ENCODE data around the gene TMEM187.

DNA sequence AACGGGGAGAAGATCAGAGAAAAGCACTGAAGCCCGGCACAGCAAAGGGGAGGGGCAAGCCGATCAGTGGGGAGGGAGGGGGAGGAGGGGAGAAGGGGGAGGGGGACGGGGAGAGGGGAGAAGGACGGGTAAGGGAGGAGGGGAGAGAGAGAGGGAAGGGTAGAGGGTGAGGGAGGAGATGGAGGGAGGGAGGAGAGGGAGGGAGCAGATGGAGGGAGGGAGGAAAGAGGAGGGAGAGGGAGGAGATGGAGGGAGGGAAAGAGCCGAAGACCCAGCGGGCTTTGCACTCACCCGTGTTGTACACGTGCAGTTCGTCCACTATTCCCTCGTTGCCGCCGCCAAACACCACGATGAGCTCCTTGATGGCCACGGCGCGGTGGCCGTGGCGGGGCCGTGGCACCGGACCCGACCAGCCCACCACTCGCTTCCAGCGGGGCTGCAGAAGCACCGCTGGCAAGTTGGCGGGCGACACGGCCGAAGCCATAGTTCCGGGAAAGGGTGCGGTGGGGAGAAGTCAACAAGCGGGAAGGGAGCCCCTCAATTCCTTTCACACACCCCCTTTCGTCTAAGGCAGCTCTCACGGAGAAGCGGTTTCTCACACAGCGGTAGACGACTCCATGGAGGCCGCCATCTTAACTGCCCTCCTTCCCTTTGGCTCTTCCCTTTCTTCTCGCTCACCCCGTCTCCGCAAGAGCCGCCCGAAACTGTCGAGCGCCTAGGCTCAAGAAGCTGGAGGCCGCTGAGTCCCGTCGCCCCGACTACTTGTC lies 2.0 kb upstream of the TMEM187 start:
- TF ChIP-seq, protein P1, sequence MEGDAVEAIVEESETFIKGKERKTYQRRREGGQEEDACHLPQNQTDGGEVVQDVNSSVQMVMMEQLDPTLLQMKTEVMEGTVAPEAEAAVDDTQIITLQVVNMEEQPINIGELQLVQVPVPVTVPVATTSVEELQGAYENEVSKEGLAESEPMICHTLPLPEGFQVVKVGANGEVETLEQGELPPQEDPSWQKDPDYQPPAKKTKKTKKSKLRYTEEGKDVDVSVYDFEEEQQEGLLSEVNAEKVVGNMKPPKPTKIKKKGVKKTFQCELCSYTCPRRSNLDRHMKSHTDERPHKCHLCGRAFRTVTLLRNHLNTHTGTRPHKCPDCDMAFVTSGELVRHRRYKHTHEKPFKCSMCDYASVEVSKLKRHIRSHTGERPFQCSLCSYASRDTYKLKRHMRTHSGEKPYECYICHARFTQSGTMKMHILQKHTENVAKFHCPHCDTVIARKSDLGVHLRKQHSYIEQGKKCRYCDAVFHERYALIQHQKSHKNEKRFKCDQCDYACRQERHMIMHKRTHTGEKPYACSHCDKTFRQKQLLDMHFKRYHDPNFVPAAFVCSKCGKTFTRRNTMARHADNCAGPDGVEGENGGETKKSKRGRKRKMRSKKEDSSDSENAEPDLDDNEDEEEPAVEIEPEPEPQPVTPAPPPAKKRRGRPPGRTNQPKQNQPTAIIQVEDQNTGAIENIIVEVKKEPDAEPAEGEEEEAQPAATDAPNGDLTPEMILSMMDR (IDR thresholded peaks at IDR 0.05) = no peak
- no peak for TF ChIP-seq ZFX (IDR thresholded peaks at IDR 0.05; ENCODE audit: borderline replicate concordance)

Data from 22Rv1 (cell line).